GM13976 (cell line): ENCODE results near the gene INO80.

Source experiments
- DNase-seq: peaks from one replicate; pipeline ENCODE4 v3.0.0; 2012; ENCODE audit warnings: low spot score
- CTCF ChIP-seq: IDR thresholded peaks from 2 replicates; pipeline ENCODE4 v1.5.1; 2012; ENCODE audit warnings: borderline replicate concordance, mild to moderate bottlenecking; ENCODE audit not compliant: insufficient read depth; ENCODE audit errors: extremely low read depth, missing control alignments, control extremely low read depth
- in situ Hi-C: fragments of 300-500 bp; cut with MboI; formaldehyde crosslinking; loops from one replicate; pipeline ENCODE4 v1.12.0; 2022; ENCODE audit warnings: low sequenced_read_pairs, mixed read lengths, inconsistent platforms; ENCODE audit not compliant: unreplicated experiment

The INO80 gene

GRCh38 chr15:41051139-41051538, 64.9 kb downstream of the INO80 start:
- no peak for DNase-seq
- TF ChIP-seq CTCF = no peak

GRCh38 chr15:41048852-41049251, 67.2 kb downstream of the INO80 start:
- no peak for TF ChIP-seq CTCF
- in situ Hi-C loops = no loop called here
- DNase-seq = no peak

More at GRCh38 chr15:41051139-41051538, 64.9 kb downstream of the INO80 start:
- in situ Hi-C loops = no loop called here

- in situ Hi-C loops = no loop called here
- DNase-seq = peak; percentile 24
- no peak for TF ChIP-seq CTCF
These were observed 67.7 kb downstream of the INO80 start for GRCh38 chr15:41048397-41048796.

- no peak for DNase-seq
- in situ Hi-C loops = no loop called here
- TF ChIP-seq CTCF = no peak
These were observed 68.6 kb downstream of the INO80 start for GRCh38 chr15:41047474-41047873.

GRCh38 chr15:41043276-41043951, 72.7 kb downstream of the INO80 start:
- in situ Hi-C loops = no loop called here
- DNase-seq = no peak
- TF ChIP-seq CTCF = no peak

- TF ChIP-seq CTCF = no peak
- DNase-seq = no peak
- in situ Hi-C loops = no loop called here
These were observed 73.2 kb downstream of the INO80 start for GRCh38 chr15:41042851-41043250.
